ENCODE measurements around the gene NOTUM.

NOTUM gene

GRCh38 chr17:81959362-81960129, 1.4 kb downstream of the NOTUM start:
- Histone ChIP-seq H3K4me1 (ENCODE audit: insufficient read depth, low read length, poor library complexity, severe bottlenecking) (no peaks in the 10 kb centered on the region), H3F3A (ENCODE audit: low read depth) (peaks cover 2% of the 10 kb centered on the region; the same call in 1 of the 2 replicates), H3K9me2 (replicated peaks; ENCODE audit: low read depth, low read length) (no peaks in the 10 kb centered on the region), H3K9me3 (ENCODE audit: insufficient read depth, low read depth, low read length) (no peaks in the 10 kb centered on the region), H3K79me2 (ENCODE audit: insufficient read depth, low read length) (no peaks in the 10 kb centered on the region), H3K9ac (ENCODE audit: low read depth, low read length, poor library complexity, severe bottlenecking) (no peak overlapping the region), H3K4me2 (ENCODE audit: low read depth, low read length, poor library complexity, severe bottlenecking) (no peak overlapping the region), H4K20me1 (ENCODE audit: insufficient read depth, low read length, poor library complexity, severe bottlenecking) (no peaks in the 10 kb centered on the region), H2AFZ (ENCODE audit: low read length) (peak overlapping the region; percentile 77; the same call in 1 of the 2 replicates), H3K27me3 (ENCODE audit: insufficient read depth, low read length, poor library complexity, severe bottlenecking) (no peaks in the 10 kb centered on the region), H3K36me3 (ENCODE audit: insufficient read depth, low read length) (no peaks in the 10 kb centered on the region), H3K4me3 (ENCODE audit: low read length, poor library complexity, severe bottlenecking) (no peak overlapping the region)
- TF ChIP-seq EZH2phosphoT487 (IDR thresholded peaks at IDR 0.05; ENCODE audit: borderline replicate concordance) (no peak), CTCF (conservative IDR thresholded peaks at IDR 0.05; ENCODE audit: low read length) (peak; percentile 66)

- TF ChIP-seq EZH2phosphoT487 (IDR thresholded peaks at IDR 0.05; ENCODE audit: borderline replicate concordance) (no peak), CTCF (conservative IDR thresholded peaks at IDR 0.05; ENCODE audit: low read length) (no peak)
- Histone ChIP-seq H3K4me3 (ENCODE audit: low read length, poor library complexity, severe bottlenecking) (no peak overlapping the region), H3F3A (ENCODE audit: low read depth) (no peaks in the 10 kb centered on the region), H3K27me3 (ENCODE audit: insufficient read depth, low read length, poor library complexity, severe bottlenecking) (no peaks in the 10 kb centered on the region), H3K4me2 (ENCODE audit: low read depth, low read length, poor library complexity, severe bottlenecking) (no peak overlapping the region), H3K79me2 (ENCODE audit: insufficient read depth, low read length) (no peaks in the 10 kb centered on the region), H3K36me3 (ENCODE audit: insufficient read depth, low read length) (no peaks in the 10 kb centered on the region), H3K9ac (ENCODE audit: low read depth, low read length, poor library complexity, severe bottlenecking) (no peak overlapping the region), H3K4me1 (ENCODE audit: insufficient read depth, low read length, poor library complexity, severe bottlenecking) (no peaks in the 10 kb centered on the region), H2AFZ (ENCODE audit: low read length) (0 out of 2 replicates have a peak overlapping the region, but pooled peaks have one; percentile 77), H4K20me1 (ENCODE audit: insufficient read depth, low read length, poor library complexity, severe bottlenecking) (no peaks in the 10 kb centered on the region), H3K9me2 (replicated peaks; ENCODE audit: low read depth, low read length) (no peaks in the 10 kb centered on the region), H3K9me3 (ENCODE audit: insufficient read depth, low read depth, low read length) (no peaks in the 10 kb centered on the region)
Measured at GRCh38 chr17:81958633-81959342, 2.2 kb downstream of the NOTUM start.

- Histone ChIP-seq H3K9me2 (replicated peaks; ENCODE audit: low read depth, low read length) (no peaks in the 10 kb centered on the region), H2AFZ (ENCODE audit: low read length) (no peak overlapping the region), H3K4me1 (ENCODE audit: insufficient read depth, low read length, poor library complexity, severe bottlenecking) (no peaks in the 10 kb centered on the region), H3F3A (ENCODE audit: low read depth) (no peaks in the 10 kb centered on the region), H3K79me2 (ENCODE audit: insufficient read depth, low read length) (no peaks in the 10 kb centered on the region), H3K4me2 (ENCODE audit: low read depth, low read length, poor library complexity, severe bottlenecking) (no peak overlapping the region), H4K20me1 (ENCODE audit: insufficient read depth, low read length, poor library complexity, severe bottlenecking) (no peaks in the 10 kb centered on the region), H3K9me3 (ENCODE audit: insufficient read depth, low read depth, low read length) (no peaks in the 10 kb centered on the region), H3K36me3 (ENCODE audit: insufficient read depth, low read length) (no peaks in the 10 kb centered on the region), H3K4me3 (ENCODE audit: low read length, poor library complexity, severe bottlenecking) (no peak overlapping the region), H3K9ac (ENCODE audit: low read depth, low read length, poor library complexity, severe bottlenecking) (no peak overlapping the region), H3K27me3 (ENCODE audit: insufficient read depth, low read length, poor library complexity, severe bottlenecking) (no peaks in the 10 kb centered on the region)
- no peak for TF ChIP-seq CTCF (conservative IDR thresholded peaks at IDR 0.05; ENCODE audit: low read length)
Measured at GRCh38 chr17:81957691-81958432, 3.1 kb downstream of the NOTUM start.
